Duodenal mucosa (tissue), 2 donors: ENCODE data around the gene SP1.
"Not testable (repeated sequence)": the region's sequence is repeated elsewhere in the genome, so short reads cannot be mapped to it uniquely, and the experiment has no call there.

ENCODE experiments used
- H3K27ac ChIP-seq: one replicate; pipeline ENCODE4 v1.7.0; 2013; ENCODE audit warnings: low read depth, low read length
- H3K27me3 ChIP-seq, 2 donors: one replicate each; pipeline ENCODE4 v1.7.0; 2013; ENCODE audit warnings: low read length in 2 of 2, control low read depth in 1 of 2; ENCODE audit not compliant: insufficient read depth in 2 of 2, control insufficient read depth in 1 of 2
- H3K36me3 ChIP-seq, 2 donors: one replicate each; pipeline ENCODE4 v1.7.0; 2013; ENCODE audit warnings: low read length in 2 of 2, control low read depth in 1 of 2; ENCODE audit not compliant: insufficient read depth in 2 of 2, control insufficient read depth in 1 of 2
- H3K4me1 ChIP-seq, 2 donors: one replicate each; pipeline ENCODE4 v1.7.0; 2013; ENCODE audit warnings: low read length in 2 of 2, control low read depth in 1 of 2; ENCODE audit not compliant: insufficient read depth in 2 of 2, control insufficient read depth in 1 of 2
- H3K4me3 ChIP-seq, 2 donors: one replicate each; pipeline ENCODE4 v1.7.0; 2013; ENCODE audit warnings: low read length in 2 of 2, low read depth in 1 of 2
- H3K9ac ChIP-seq, 2 donors: one replicate each; pipeline ENCODE4 v1.7.0; 2013; ENCODE audit warnings: low read length in 2 of 2, low read depth in 1 of 2
- H3K9me3 ChIP-seq, 2 donors: one replicate each; pipeline ENCODE4 v1.7.0; 2013; ENCODE audit warnings: low read length in 2 of 2, control low read depth in 1 of 2; ENCODE audit not compliant: control insufficient read depth in 1 of 2

The SP1 gene

GRCh38 chr12:53355121-53355520, 24.9 kb upstream of the SP1 start:
- H3K27me3 ChIP-seq: no peaks in the 10 kb centered on the region
- peaks cover 7 to 8% of the 10 kb centered on the region in 2 donors for H3K4me1 ChIP-seq
- H3K4me3 ChIP-seq: no peak overlapping the region
- H3K9me3 ChIP-seq: no peaks in the 10 kb centered on the region
- H3K27ac ChIP-seq: no peak overlapping the region
- no peaks in the 10 kb centered on the region for H3K36me3 ChIP-seq
- H3K9ac ChIP-seq: no peak overlapping the region

GRCh38 chr12:53358836-53359419, 21.0 kb upstream of the SP1 start:
- no peak overlapping the region for H3K4me3 ChIP-seq
- H3K9me3 ChIP-seq: no peaks in the 10 kb centered on the region
- H3K9ac ChIP-seq: no peak overlapping the region
- no peak overlapping the region for H3K27ac ChIP-seq
- H3K27me3 ChIP-seq: no peaks in the 10 kb centered on the region
- H3K36me3 ChIP-seq: no peaks in the 10 kb centered on the region
- H3K4me1 ChIP-seq: no peaks in the 10 kb centered on the region

GRCh38 chr12:53361638-53362037, 18.3 kb upstream of the SP1 start:
- H3K27ac ChIP-seq, H3K27me3 ChIP-seq, H3K4me1 ChIP-seq, H3K9me3 ChIP-seq, H3K4me3 ChIP-seq, H3K36me3 ChIP-seq, H3K9ac ChIP-seq: not testable (repeated sequence)

GRCh38 chr12:53365245-53365904, 14.6 kb upstream of the SP1 start:
- no peaks in the 10 kb centered on the region for H3K9me3 ChIP-seq
- no peak overlapping the region for H3K9ac ChIP-seq
- no peak overlapping the region for H3K27ac ChIP-seq
- H3K27me3 ChIP-seq: no peaks in the 10 kb centered on the region
- peaks cover 6 to 15% of the 10 kb centered on the region in 2 donors for H3K4me1 ChIP-seq
- H3K4me3 ChIP-seq: no peak overlapping the region
- no peaks in the 10 kb centered on the region for H3K36me3 ChIP-seq

GRCh38 chr12:53373554-53374133, 6.3 kb upstream of the SP1 start:
- not testable (repeated sequence) for H3K27me3 ChIP-seq, H3K4me3 ChIP-seq, H3K9me3 ChIP-seq, H3K36me3 ChIP-seq
- H3K27ac ChIP-seq: peak overlapping the region; percentile 75
- peak overlapping the region in 1 of 2 donors; percentile 25 for H3K9ac ChIP-seq
- H3K4me1 ChIP-seq: peaks cover 21 to 32% of the 10 kb centered on the region in 2 donors

GRCh38 chr12:53374277-53374676, 5.7 kb upstream of the SP1 start:
- not testable (repeated sequence) for H3K36me3 ChIP-seq, H3K27me3 ChIP-seq, H3K4me3 ChIP-seq, H3K9me3 ChIP-seq, H3K27ac ChIP-seq
- peaks cover 27 to 34% of the 10 kb centered on the region in 2 donors for H3K4me1 ChIP-seq
- peak overlapping the region in 1 of 2 donors; percentile 25 for H3K9ac ChIP-seq

GRCh38 chr12:53376747-53377146, 3.2 kb upstream of the SP1 start:
- Histone ChIP-seq H3K4me3 (no peak overlapping the region), H3K27me3 (no peaks in the 10 kb centered on the region), H3K36me3 (no peaks in the 10 kb centered on the region), H3K9ac (no peak overlapping the region), H3K4me1 (peaks cover 24 to 28% of the 10 kb centered on the region in 2 donors), H3K27ac (no peak overlapping the region), H3K9me3 (no peaks in the 10 kb centered on the region)

GRCh38 chr12:53378222-53378621, 1.8 kb upstream of the SP1 start:
- H3K4me3 ChIP-seq: peak overlapping the region in 1 of 2 donors; percentile 71
- peaks cover 12 to 14% of the 10 kb centered on the region in 2 donors for H3K36me3 ChIP-seq
- H3K9ac ChIP-seq: peak overlapping the region; percentile 74 to 97
- peaks cover 31 to 35% of the 10 kb centered on the region in 2 donors for H3K4me1 ChIP-seq
- H3K9me3 ChIP-seq: no peaks in the 10 kb centered on the region
- H3K27ac ChIP-seq: no peak overlapping the region
- H3K27me3 ChIP-seq: no peaks in the 10 kb centered on the region

- H3K4me1 ChIP-seq: peaks cover 35 to 38% of the 10 kb centered on the region in 2 donors
These were observed 1.1 kb upstream of the SP1 start for GRCh38 chr12:53378724-53379388.

More at GRCh38 chr12:53378724-53379388, 1.1 kb upstream of the SP1 start:
- H3K4me3 ChIP-seq: peak overlapping the region; percentile 71 to 88
- peak overlapping the region; percentile 74 to 97 for H3K9ac ChIP-seq
- peak overlapping the region; percentile 96 for H3K27ac ChIP-seq
- H3K9me3 ChIP-seq: no peaks in the 10 kb centered on the region
- H3K27me3 ChIP-seq: no peaks in the 10 kb centered on the region
- H3K36me3 ChIP-seq: peaks cover 16 to 17% of the 10 kb centered on the region in 2 donors
